HCT116 (cell line): ENCODE results near the gene FCSK.

Experiments used
- EZH2phosphoT487 ChIP-seq: fragments of 200-600 bp; IDR thresholded peaks from 2 replicates; pipeline ENCODE4 v1.6.1; 2018; ENCODE audit warnings: antibody characterized with exemption, borderline replicate concordance
- JUND ChIP-seq: IDR thresholded peaks from 2 replicates; pipeline ENCODE4 v1.6.1; 2012
- POLR2A ChIP-seq: IDR thresholded peaks from 2 replicates; pipeline ENCODE4 v1.7.0; 2011; ENCODE audit warnings: borderline replicate concordance; ENCODE audit not compliant: insufficient read depth, insufficient read length; ENCODE audit errors: extremely low read depth
- POLR2AphosphoS5 ChIP-seq: IDR thresholded peaks from 2 replicates; pipeline ENCODE4 v1.6.1; 2011; ENCODE audit warnings: mild to moderate bottlenecking, low read depth, low read length, moderate library complexity
- SP1 ChIP-seq: IDR thresholded peaks from 2 replicates; pipeline ENCODE4 v1.6.1; 2012; ENCODE audit warnings: low read depth
- ZBTB33 ChIP-seq: IDR thresholded peaks from 2 replicates; pipeline ENCODE4 v1.6.1; 2011; ENCODE audit warnings: mild to moderate bottlenecking, low read length, moderate library complexity; ENCODE audit not compliant: insufficient replicate concordance; ENCODE audit errors: extremely low read depth
- ZNF274 ChIP-seq: fragments of 200-500 bp; sonication (Bioruptor generic); IDR thresholded peaks from 2 replicates; pipeline ENCODE4 v1.6.1; 2014; ENCODE audit warnings: mild to moderate bottlenecking, low read depth, low read length, inconsistent platforms
- TF ChIP-seq, protein P1 (sequence below), 3 experiments: fragments of 200-600 bp in 1 of 3; sonication (generic) in 1 of 3; IDR thresholded peaks in 2 of 3; conservative IDR thresholded peaks in 1 of 3; 2 replicates each; pipeline ENCODE4 v1.5.1; 2012 to 2017; ENCODE audit warnings: low read depth in 2 of 3, low read length in 2 of 3, antibody characterized with exemption in 1 of 3, borderline replicate concordance in 1 of 3, control low read depth in 1 of 3, mild to moderate bottlenecking in 1 of 3, mixed read lengths in 1 of 3, mixed run types in 1 of 3, moderate library complexity in 1 of 3; ENCODE audit not compliant: insufficient read depth in 1 of 3
- TF ChIP-seq, protein P2 (sequence below): IDR thresholded peaks from 2 replicates; pipeline ENCODE4 v1.6.1; 2012

DNA sequence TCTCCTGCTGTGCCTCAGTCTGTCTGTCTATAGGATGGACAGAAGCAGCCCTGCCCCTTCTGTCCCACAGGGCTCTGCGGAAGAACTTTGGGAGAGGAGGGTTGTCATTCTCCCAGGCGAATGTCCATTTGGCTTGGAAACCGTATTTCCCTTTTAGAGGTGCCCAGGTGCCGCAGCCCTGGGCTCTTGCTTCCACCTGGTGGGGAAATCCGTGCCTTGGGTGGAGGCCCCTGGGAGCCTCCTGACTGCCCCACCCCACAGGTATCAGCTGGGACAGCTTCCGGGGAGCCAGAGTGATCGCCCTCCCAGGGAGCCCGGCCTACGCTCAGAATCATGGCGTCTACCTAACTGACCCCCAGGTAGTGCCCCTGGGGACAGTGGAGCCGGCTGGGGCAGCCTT lies 12.7 kb downstream of the FCSK start:
- TF ChIP-seq POLR2AphosphoS5 (no peak), SP1 (no peak), ZNF274 (no peak), ZBTB33 (no peak), POLR2A (no peak), EZH2phosphoT487 (no peak), JUND (no peak)
- TF ChIP-seq, protein P1, sequence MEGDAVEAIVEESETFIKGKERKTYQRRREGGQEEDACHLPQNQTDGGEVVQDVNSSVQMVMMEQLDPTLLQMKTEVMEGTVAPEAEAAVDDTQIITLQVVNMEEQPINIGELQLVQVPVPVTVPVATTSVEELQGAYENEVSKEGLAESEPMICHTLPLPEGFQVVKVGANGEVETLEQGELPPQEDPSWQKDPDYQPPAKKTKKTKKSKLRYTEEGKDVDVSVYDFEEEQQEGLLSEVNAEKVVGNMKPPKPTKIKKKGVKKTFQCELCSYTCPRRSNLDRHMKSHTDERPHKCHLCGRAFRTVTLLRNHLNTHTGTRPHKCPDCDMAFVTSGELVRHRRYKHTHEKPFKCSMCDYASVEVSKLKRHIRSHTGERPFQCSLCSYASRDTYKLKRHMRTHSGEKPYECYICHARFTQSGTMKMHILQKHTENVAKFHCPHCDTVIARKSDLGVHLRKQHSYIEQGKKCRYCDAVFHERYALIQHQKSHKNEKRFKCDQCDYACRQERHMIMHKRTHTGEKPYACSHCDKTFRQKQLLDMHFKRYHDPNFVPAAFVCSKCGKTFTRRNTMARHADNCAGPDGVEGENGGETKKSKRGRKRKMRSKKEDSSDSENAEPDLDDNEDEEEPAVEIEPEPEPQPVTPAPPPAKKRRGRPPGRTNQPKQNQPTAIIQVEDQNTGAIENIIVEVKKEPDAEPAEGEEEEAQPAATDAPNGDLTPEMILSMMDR (IDR thresholded peaks at IDR 0.05 in 2 of 3, conservative IDR thresholded peaks at IDR 0.05 in 1 of 3; ENCODE audit: borderline replicate concordance in 1 of 3, insufficient read depth in 1 of 3, low read depth in 2 of 3, low read length in 2 of 3), result no peak
- TF ChIP-seq, protein P2, sequence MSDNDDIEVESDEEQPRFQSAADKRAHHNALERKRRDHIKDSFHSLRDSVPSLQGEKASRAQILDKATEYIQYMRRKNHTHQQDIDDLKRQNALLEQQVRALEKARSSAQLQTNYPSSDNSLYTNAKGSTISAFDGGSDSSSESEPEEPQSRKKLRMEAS, result no peak
